HTERT RPE-1 (cell line): ENCODE results near the gene MBNL1.

Experiments
- in situ Hi-C: fragments of 300-500 bp; cut with MboI; formaldehyde crosslinking; loops from 4 replicates; pipeline ENCODE4 v1.14.3; 2020; ENCODE audit warnings: low sequenced_read_pairs

The MBNL1 gene

GRCh38 chr3:152268555-152269055 lies at the start of gene MBNL1:
MBNL1 (plus strand) TSS chr3:152268929; CDS start chr3:152300194, 31,265 bp downstream.
- in situ Hi-C loops = no loop called here

- in situ Hi-C loops = no loop called here
Measured at GRCh38 chr3:152219216-152219615, 49.5 kb upstream of the MBNL1 start.

- in situ Hi-C loops = no loop called here
Measured at GRCh38 chr3:152219769-152220255, 48.9 kb upstream of the MBNL1 start.

- in situ Hi-C loops = no loop called here
Measured at GRCh38 chr3:152222327-152222726, 46.4 kb upstream of the MBNL1 start.

- in situ Hi-C loops = no loop called here
Measured at GRCh38 chr3:152225201-152225600, 43.5 kb upstream of the MBNL1 start.

- in situ Hi-C loops = no loop called here
Measured at GRCh38 chr3:152226176-152226575, 42.6 kb upstream of the MBNL1 start.

- in situ Hi-C loops = no loop called here
Measured at GRCh38 chr3:152227027-152227426, 41.7 kb upstream of the MBNL1 start.

GRCh38 chr3:152229692-152230091 lies 39.0 kb upstream of the MBNL1 start:
- in situ Hi-C loops = no loop called here

GRCh38 chr3:152230370-152230769 lies 38.4 kb upstream of the MBNL1 start:
- in situ Hi-C loops = no loop called here

GRCh38 chr3:152232001-152232400 lies 36.7 kb upstream of the MBNL1 start:
- in situ Hi-C loops = no loop called here

GRCh38 chr3:152232679-152233078 lies 36.0 kb upstream of the MBNL1 start:
- in situ Hi-C loops = no loop called here

GRCh38 chr3:152234657-152235375 lies 33.9 kb upstream of the MBNL1 start:
- in situ Hi-C loops = no loop called here

GRCh38 chr3:152235709-152236298 lies 32.9 kb upstream of the MBNL1 start:
- in situ Hi-C loops = no loop called here

GRCh38 chr3:152236716-152237115 lies 32.0 kb upstream of the MBNL1 start:
- in situ Hi-C loops = no loop called here

- in situ Hi-C loops = no loop called here
Measured at GRCh38 chr3:152241142-152242017, 27.3 kb upstream of the MBNL1 start.

- in situ Hi-C loops = no loop called here
Measured at GRCh38 chr3:152243301-152243711, 25.4 kb upstream of the MBNL1 start.

GRCh38 chr3:152243721-152244516 lies 24.8 kb upstream of the MBNL1 start:
- in situ Hi-C loops = no loop called here

GRCh38 chr3:152244517-152244888 lies 24.2 kb upstream of the MBNL1 start:
- in situ Hi-C loops = no loop called here

GRCh38 chr3:152245498-152246170 lies 23.1 kb upstream of the MBNL1 start:
- in situ Hi-C loops = no loop called here

GRCh38 chr3:152251916-152252315 lies 16.8 kb upstream of the MBNL1 start:
- in situ Hi-C loops = no loop called here
